Stimulated activated CD4-positive, alpha-beta T cell treated with anti-CD3 and anti-CD28 coated beads, Interleukin-2, amount 100 ng/mL, for 48 hours (primary cell): ENCODE results near the gene SSR4.

Source experiments
- DNase-seq, 2 donors: peaks; one replicate each; pipeline ENCODE4 v3.0.0-alpha.2; 2020

SSR4 gene

DNA sequence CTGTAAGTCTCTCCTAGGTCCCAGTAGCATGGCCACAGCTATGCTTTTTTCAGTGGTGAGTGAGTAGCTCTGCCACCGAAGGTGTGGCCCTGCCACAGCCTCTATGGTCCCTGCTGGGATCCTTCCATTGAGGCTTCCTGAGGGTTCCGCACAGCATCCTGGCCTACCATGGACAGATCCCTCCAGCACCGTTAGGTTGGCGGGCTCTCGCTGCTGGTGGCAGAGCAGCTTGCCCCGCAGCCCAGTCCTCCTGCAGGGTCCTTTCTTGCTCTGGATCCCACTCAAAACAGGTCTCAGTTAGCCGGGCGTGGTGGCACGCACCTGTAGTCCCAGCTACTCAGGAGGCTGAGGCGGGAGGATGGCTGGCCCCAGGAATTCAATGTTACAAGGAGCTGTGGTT, 38.3 kb downstream of the SSR4 start:
- no peak for DNase-seq

DNA sequence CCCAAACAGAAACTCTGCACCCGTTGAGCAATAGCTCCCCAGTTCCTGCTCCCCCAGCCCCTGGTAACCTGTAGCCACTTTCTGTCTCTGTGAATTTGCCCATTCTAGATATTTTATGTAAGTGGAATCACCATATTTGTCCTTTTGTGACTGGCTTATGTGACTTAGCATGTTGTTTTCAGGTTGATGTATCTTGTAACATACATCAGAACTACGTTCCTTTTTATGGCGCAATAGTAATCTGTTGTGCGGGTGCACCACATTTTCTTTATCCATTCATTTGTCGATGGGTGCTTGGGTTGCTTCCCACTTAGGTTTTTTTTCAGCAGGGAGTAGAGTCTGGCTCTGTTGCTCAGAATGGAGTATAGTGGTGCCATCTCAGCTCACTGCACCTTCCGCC, 42.5 kb downstream of the SSR4 start:
- DNase-seq, result no peak

DNA sequence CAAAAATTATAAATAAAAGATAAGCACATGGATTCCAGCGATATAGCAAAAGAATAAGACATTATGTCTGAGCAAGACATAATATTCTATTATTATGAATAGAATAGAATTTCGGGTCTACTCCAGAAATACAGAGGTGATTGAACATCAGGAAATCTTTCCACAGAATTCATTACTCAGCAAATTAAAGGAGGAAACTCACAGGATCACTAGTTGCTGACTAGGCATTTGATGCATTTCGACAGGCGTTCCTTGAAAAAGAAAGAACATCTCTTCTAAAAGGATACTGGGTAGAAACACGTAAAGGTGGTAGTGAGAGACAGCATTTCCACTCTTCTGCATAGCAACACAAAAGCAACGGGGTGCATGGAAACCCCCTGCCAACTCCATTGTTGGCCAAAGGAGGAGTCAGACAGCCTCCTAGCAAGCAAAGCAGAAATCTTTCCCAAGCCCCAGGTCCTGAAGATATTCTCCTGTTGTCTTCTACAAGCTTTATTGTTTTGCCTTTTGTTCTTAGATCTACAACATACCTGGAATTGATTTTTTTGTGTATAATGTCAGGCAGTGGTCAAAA, 50.1 kb downstream of the SSR4 start:
- DNase-seq, result no peak

DNA sequence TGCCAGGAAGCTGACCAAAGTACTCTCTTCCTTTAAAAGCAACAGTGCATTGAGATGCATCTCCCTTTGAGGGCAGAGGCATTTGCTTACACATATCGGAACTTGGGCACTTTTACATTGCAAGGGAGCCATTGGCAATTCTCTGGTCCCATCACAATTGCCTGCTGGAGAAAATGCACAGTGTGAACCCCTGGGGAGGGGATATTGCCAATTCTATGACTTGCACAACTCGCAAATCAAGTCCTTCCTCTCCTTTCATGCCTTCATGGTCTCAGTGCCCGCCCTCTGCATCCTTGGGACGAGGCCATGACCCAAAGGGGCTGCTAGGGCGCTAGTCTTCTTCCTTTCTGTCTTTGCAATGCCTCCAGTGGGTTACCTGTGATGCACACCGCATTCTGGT, 50.7 kb downstream of the SSR4 start:
- no peak for DNase-seq

DNA sequence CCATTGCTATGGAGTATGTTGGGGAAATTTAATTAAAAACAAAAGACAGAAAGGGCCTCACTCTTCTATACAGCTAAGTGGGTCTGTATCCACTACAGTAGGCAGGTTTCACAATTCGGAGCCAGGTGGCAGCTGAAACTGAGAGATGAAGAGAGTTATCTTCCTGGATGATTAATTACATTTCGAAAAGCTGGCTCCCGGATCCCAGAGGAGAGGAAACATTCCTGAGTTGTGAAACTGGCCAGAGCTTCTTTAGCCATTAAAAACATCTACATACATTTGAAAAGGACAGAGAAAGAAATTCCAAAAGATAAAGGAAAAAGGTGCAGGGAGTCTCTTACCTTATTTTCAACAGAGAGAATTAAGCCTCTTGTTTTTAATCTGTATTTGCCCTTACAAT, 51.4 kb downstream of the SSR4 start:
- no peak for DNase-seq
